HCT116 (cell line): ENCODE data around the gene SUN2.

ENCODE experiments used
- CEBPB ChIP-seq: IDR thresholded peaks from 2 replicates; pipeline ENCODE4 v1.6.1; 2012; ENCODE audit warnings: low read depth
- EZH2 ChIP-seq: fragments of 200-600 bp; sonication (generic); IDR thresholded peaks from 2 replicates; pipeline ENCODE4 v1.6.1; 2017; ENCODE audit warnings: antibody characterized with exemption, mixed run types
- EZH2phosphoT487 ChIP-seq: fragments of 200-600 bp; IDR thresholded peaks from 2 replicates; pipeline ENCODE4 v1.6.1; 2018; ENCODE audit warnings: antibody characterized with exemption, borderline replicate concordance
- FOSL1 ChIP-seq: IDR thresholded peaks from 2 replicates; pipeline ENCODE4 v1.6.1; 2012; ENCODE audit warnings: low read depth
- POLR2A ChIP-seq: IDR thresholded peaks from 2 replicates; pipeline ENCODE4 v1.7.0; 2011; ENCODE audit warnings: borderline replicate concordance; ENCODE audit not compliant: insufficient read depth, insufficient read length; ENCODE audit errors: extremely low read depth
- POLR2AphosphoS5 ChIP-seq: IDR thresholded peaks from 2 replicates; pipeline ENCODE4 v1.6.1; 2011; ENCODE audit warnings: mild to moderate bottlenecking, low read depth, low read length, moderate library complexity
- YY1 ChIP-seq: IDR thresholded peaks from 2 replicates; pipeline ENCODE4 v1.6.1; 2011; ENCODE audit warnings: low read length, low read depth, moderate library complexity, mild to moderate bottlenecking; ENCODE audit not compliant: insufficient replicate concordance; ENCODE audit errors: extremely low read depth
- TF ChIP-seq, protein P1 (sequence below), 3 experiments: fragments of 200-600 bp in 1 of 3; sonication (generic) in 1 of 3; IDR thresholded peaks in 2 of 3; conservative IDR thresholded peaks in 1 of 3; 2 replicates each; pipeline ENCODE4 v1.5.1; 2012 to 2017; ENCODE audit warnings: low read depth in 2 of 3, low read length in 2 of 3, antibody characterized with exemption in 1 of 3, borderline replicate concordance in 1 of 3, control low read depth in 1 of 3, mild to moderate bottlenecking in 1 of 3, mixed read lengths in 1 of 3, mixed run types in 1 of 3, moderate library complexity in 1 of 3; ENCODE audit not compliant: insufficient read depth in 1 of 3
- TF ChIP-seq, protein P2 (sequence below): IDR thresholded peaks from 2 replicates; pipeline ENCODE4 v1.6.1; 2012; ENCODE audit warnings: low read depth
- TF ChIP-seq, protein P3 (sequence below): IDR thresholded peaks from 2 replicates; pipeline ENCODE4 v1.6.1; 2012

DNA sequence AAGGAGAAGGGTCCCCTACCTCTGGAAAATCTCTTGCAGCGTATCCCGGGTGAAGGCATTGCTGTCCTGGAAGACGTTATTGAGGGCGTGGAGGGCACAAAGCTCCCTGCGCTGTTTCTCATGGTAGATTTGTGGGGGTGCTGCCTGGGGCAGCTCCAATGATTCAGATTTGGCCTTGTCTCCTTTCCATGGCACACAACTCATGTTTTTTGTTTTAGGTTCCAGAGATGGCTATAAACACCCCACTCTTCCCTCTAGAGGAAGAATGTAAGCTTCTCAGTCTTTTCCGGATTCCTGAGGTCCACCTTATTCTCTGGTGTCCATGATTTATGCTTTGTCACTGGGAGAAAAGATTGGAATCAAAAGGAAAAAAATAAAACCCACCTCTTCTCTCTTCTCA lies 56.0 kb downstream of the SUN2 start:
- TF ChIP-seq, protein P1, sequence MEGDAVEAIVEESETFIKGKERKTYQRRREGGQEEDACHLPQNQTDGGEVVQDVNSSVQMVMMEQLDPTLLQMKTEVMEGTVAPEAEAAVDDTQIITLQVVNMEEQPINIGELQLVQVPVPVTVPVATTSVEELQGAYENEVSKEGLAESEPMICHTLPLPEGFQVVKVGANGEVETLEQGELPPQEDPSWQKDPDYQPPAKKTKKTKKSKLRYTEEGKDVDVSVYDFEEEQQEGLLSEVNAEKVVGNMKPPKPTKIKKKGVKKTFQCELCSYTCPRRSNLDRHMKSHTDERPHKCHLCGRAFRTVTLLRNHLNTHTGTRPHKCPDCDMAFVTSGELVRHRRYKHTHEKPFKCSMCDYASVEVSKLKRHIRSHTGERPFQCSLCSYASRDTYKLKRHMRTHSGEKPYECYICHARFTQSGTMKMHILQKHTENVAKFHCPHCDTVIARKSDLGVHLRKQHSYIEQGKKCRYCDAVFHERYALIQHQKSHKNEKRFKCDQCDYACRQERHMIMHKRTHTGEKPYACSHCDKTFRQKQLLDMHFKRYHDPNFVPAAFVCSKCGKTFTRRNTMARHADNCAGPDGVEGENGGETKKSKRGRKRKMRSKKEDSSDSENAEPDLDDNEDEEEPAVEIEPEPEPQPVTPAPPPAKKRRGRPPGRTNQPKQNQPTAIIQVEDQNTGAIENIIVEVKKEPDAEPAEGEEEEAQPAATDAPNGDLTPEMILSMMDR (IDR thresholded peaks at IDR 0.05 in 2 of 3, conservative IDR thresholded peaks at IDR 0.05 in 1 of 3; ENCODE audit: borderline replicate concordance in 1 of 3, insufficient read depth in 1 of 3, low read depth in 2 of 3, low read length in 2 of 3), result no peak
- TF ChIP-seq, protein P2, sequence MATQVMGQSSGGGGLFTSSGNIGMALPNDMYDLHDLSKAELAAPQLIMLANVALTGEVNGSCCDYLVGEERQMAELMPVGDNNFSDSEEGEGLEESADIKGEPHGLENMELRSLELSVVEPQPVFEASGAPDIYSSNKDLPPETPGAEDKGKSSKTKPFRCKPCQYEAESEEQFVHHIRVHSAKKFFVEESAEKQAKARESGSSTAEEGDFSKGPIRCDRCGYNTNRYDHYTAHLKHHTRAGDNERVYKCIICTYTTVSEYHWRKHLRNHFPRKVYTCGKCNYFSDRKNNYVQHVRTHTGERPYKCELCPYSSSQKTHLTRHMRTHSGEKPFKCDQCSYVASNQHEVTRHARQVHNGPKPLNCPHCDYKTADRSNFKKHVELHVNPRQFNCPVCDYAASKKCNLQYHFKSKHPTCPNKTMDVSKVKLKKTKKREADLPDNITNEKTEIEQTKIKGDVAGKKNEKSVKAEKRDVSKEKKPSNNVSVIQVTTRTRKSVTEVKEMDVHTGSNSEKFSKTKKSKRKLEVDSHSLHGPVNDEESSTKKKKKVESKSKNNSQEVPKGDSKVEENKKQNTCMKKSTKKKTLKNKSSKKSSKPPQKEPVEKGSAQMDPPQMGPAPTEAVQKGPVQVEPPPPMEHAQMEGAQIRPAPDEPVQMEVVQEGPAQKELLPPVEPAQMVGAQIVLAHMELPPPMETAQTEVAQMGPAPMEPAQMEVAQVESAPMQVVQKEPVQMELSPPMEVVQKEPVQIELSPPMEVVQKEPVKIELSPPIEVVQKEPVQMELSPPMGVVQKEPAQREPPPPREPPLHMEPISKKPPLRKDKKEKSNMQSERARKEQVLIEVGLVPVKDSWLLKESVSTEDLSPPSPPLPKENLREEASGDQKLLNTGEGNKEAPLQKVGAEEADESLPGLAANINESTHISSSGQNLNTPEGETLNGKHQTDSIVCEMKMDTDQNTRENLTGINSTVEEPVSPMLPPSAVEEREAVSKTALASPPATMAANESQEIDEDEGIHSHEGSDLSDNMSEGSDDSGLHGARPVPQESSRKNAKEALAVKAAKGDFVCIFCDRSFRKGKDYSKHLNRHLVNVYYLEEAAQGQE, result no peak
- TF ChIP-seq POLR2A, result no peak
- no peak for TF ChIP-seq CEBPB
- no peak for TF ChIP-seq EZH2phosphoT487
- TF ChIP-seq FOSL1, result no peak
- TF ChIP-seq EZH2, result no peak
- no peak for TF ChIP-seq YY1
- peak; percentile 35; the same call in 1 of the 2 replicates for TF ChIP-seq POLR2AphosphoS5
- TF ChIP-seq, protein P3, sequence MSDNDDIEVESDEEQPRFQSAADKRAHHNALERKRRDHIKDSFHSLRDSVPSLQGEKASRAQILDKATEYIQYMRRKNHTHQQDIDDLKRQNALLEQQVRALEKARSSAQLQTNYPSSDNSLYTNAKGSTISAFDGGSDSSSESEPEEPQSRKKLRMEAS, result no peak
